Sigmoid colon (tissue), 7 donors: Measurements from ENCODE around the gene LILRA6. TPM values are rescaled to one million over a fixed set of nuclear protein-coding genes. Genes with fewer than 3 reads are reported as not detected.
"Not testable (repeated sequence)": the region's sequence is repeated elsewhere in the genome, so short reads cannot be mapped to it uniquely, and the experiment has no call there.

Experiments
- DNase-seq: peaks from one replicate; pipeline ENCODE4 v3.0.0-alpha.2; 2019
- H3K27ac ChIP-seq, 4 donors: fragments of 200-600 bp; sonication (generic); one replicate each; pipeline ENCODE4 v1.5.1; 2016 to 2019; ENCODE audit warnings: mild to moderate bottlenecking in 1 of 4
- H3K27me3 ChIP-seq, 3 donors: fragments of 200-600 bp; sonication (generic); one replicate each; pipeline ENCODE4 v1.5.1; 2019; ENCODE audit warnings: mild to moderate bottlenecking in 1 of 3
- H3K36me3 ChIP-seq, 4 donors: fragments of 200-600 bp; sonication (generic); one replicate each; pipeline ENCODE4 v1.5.1; 2016 to 2019
- H3K4me1 ChIP-seq, 4 donors: fragments of 200-600 bp; sonication (generic); one replicate each; pipeline ENCODE4 v1.5.1; 2017 to 2019
- H3K4me3 ChIP-seq, 4 donors: fragments of 200-600 bp; sonication (generic); one replicate each; pipeline ENCODE4 v1.5.1; 2017 to 2019; ENCODE audit warnings: mild to moderate bottlenecking in 2 of 4, moderate library complexity in 1 of 4
- H3K9me3 ChIP-seq, 4 donors: fragments of 200-600 bp in 3 of 4; sonication (generic) in 3 of 4; one replicate each; pipeline versions ENCODE4 v1.5.1 to v1.6.1; 2013 to 2019
- EP300 ChIP-seq, 4 donors: sonication (generic); formaldehyde crosslinking; IDR thresholded peaks; one replicate each; pipeline ENCODE4 v1.6.1; 2017; ENCODE audit warnings: antibody characterized with exemption in 4 of 4
- POLR2A ChIP-seq, 2 donors: fragments of 450-650 bp; IDR thresholded peaks; one replicate each; pipeline ENCODE4 v1.6.1; 2016; ENCODE audit warnings: antibody characterized with exemption in 2 of 2, mild to moderate bottlenecking in 2 of 2, moderate library complexity in 2 of 2
- POLR2AphosphoS5 ChIP-seq, 4 donors: sonication (generic); formaldehyde crosslinking; IDR thresholded peaks; one replicate each; pipeline ENCODE4 v1.6.1; 2017; ENCODE audit warnings: antibody characterized with exemption in 4 of 4
- WGBS, 2 donors: extraction: QIAGEN DNeasy Blood & Tissue Kit; methylation state at CpG; one replicate each; pipeline ENCODE4 v1.1.7; 2013; 5-methylcytosine and 5-hydroxymethylcytosine counted together
- intact Hi-C: fragments of 100-400 bp; cut with DNase I; formaldehyde crosslinking; loops from one replicate; pipeline ENCODE4 v1.15.1; 2023
- polyA plus RNA-seq, 3 donors: library from polyadenylated mRNA; stranded (reverse); fragments of 200-250 nt; gene quantifications; one replicate each; pipeline ENCODE4 v1.2.3, GENCODE V29; 2013
- total RNA-seq, 4 donors: library from RNA; depleted of rRNA; stranded (reverse); fragments of >200 nt; gene quantifications; one replicate each; pipeline ENCODE4 v1.1.0, GENCODE V29; 2016
- TF ChIP-seq, protein P1 (sequence below), 4 experiments: fragments of 450-650 bp in 3 of 4; fragments of 200-600 bp in 1 of 4; IDR thresholded peaks; one replicate each; pipeline ENCODE4 v1.5.1; 2016 to 2019; ENCODE audit warnings: antibody characterized with exemption in 4 of 4, mild to moderate bottlenecking in 3 of 4, moderate library complexity in 2 of 4
- donor health status: healthy with polysubstance abuse.
- donor health status: Bipolar disorder and iron deficiency.
- donor health status: healthy.

The LILRA6 gene
- total RNA-seq (1 to 10 TPM; 1.8 to 3.2 (median 2.3) TPM), polyA plus RNA-seq (1 to 10 TPM; 1.2 to 2.3 (median 1.5) TPM)

DNA sequence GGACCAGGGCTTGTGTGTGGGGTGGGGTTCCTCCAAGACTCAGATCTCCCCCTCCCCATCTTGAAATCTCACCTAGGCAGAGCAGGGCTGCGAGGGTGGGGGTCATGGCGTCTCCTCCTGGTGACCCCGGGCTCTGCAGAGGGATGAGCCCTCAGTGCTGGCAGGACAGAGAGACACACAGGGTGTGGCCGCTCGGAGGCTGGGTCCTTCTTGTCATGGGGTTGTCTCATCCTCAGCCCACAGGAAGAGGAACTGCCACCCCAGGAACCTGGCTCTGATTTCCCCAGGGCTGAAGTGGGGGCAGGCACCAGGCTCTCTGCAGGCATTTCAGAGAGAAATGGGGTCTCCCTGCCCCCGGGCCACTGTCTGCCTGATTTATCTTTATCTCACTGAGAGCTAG lies at the start of gene LILRA6:
LILRA6 (minus strand) TSS at position 145 of the 400 bp plus-strand sequence.
- H3K9me3 ChIP-seq, H3K4me3 ChIP-seq, intact Hi-C loops, H3K4me1 ChIP-seq, H3K27ac ChIP-seq, H3K36me3 ChIP-seq: not testable (repeated sequence)
- WGBS, 2 donors: 45 to 61% methylated on average over 6 of the region's 6 CpGs
- peak; percentile 60 for DNase-seq
- peaks cover 0 to 13% (median 4%) of the 10 kb centered on the region in 3 donors for H3K27me3 ChIP-seq

DNA sequence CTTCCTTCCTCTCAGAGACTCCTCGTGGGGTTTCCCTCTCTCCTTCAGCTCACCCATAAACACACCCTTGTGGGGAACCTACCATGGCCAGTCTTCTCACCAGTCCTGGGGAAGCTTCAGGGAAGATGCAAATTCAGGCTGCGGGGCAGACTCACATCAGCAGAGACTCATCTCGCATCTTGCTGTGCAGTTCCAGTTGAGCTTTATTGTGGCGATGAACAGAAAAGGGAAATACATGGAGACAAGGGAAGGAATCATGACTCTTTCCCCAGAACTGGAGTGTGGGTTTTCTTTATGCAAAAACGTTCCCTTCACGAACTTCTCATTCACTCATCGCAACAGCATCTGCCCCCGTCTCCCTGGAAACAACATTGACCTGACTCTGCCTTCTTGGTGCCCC lies 46.6 kb upstream of the LILRA6 start:
- H3K9me3 ChIP-seq, DNase-seq, H3K4me3 ChIP-seq, H3K27me3 ChIP-seq, H3K4me1 ChIP-seq, H3K27ac ChIP-seq, intact Hi-C loops, H3K36me3 ChIP-seq: not testable (repeated sequence)
- WGBS, 2 donors: 56 to 67% methylated on average over 8 of the region's 8 CpGs

DNA sequence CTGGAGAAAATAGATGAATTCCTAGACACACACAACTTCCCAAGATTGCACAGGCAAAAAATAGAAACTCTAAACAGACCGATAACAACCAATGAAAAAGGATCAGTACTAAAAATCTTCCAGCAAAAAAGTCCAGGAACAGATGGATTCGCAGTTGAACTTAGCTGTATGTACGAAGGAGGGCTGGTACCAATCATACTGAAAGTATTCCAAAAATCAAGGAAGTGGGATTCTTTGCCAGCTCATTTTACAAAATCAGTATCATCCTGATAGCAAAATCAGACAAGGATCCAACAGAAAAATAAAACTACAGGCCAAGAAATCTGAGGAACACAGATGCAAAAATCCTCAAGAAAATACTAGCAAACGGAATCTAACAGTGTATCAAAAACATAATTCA lies 44.9 kb upstream of the LILRA6 start:
- no peak for DNase-seq
- TF ChIP-seq POLR2AphosphoS5 (IDR thresholded peaks at IDR 0.05) (no peak), POLR2A (IDR thresholded peaks at IDR 0.05) (no peak), EP300 (IDR thresholded peaks at IDR 0.05) (no peak)
- TF ChIP-seq, protein P1, sequence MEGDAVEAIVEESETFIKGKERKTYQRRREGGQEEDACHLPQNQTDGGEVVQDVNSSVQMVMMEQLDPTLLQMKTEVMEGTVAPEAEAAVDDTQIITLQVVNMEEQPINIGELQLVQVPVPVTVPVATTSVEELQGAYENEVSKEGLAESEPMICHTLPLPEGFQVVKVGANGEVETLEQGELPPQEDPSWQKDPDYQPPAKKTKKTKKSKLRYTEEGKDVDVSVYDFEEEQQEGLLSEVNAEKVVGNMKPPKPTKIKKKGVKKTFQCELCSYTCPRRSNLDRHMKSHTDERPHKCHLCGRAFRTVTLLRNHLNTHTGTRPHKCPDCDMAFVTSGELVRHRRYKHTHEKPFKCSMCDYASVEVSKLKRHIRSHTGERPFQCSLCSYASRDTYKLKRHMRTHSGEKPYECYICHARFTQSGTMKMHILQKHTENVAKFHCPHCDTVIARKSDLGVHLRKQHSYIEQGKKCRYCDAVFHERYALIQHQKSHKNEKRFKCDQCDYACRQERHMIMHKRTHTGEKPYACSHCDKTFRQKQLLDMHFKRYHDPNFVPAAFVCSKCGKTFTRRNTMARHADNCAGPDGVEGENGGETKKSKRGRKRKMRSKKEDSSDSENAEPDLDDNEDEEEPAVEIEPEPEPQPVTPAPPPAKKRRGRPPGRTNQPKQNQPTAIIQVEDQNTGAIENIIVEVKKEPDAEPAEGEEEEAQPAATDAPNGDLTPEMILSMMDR (IDR thresholded peaks at IDR 0.05): no peak
- H3K27me3 ChIP-seq: peaks cover 0 to 18% (median 0%) of the 10 kb centered on the region in 3 donors
- H3K4me1 ChIP-seq: no peaks in the 10 kb centered on the region
- 60 to 82% methylated on average over 4 of the region's 4 CpGs for WGBS, 2 donors
- no peaks in the 10 kb centered on the region for H3K36me3 ChIP-seq
- no peak overlapping the region for H3K27ac ChIP-seq
- intact Hi-C loops: no loop called here
- no peak overlapping the region for H3K4me3 ChIP-seq
- no peaks in the 10 kb centered on the region for H3K9me3 ChIP-seq

DNA sequence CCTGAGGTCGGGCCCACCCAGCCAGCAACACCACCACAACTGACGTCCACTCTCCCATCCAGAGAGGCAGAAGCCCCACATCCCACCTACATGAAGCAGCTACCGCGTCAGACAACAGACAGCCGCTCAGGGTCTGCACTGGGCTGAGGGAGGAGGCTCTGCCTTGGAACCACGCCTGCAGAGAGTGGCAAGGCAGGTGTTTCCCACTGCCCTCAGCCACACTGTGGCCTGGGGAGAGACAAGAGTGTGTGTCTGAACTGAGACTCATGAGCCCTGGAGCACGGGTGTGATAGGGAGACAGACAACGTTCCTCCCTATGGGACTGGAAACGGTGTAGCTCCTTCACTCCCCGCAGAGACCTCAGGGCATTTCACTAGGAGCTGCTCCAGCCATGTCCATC lies 43.7 kb upstream of the LILRA6 start:
- DNase-seq, H3K36me3 ChIP-seq, H3K4me3 ChIP-seq, H3K27ac ChIP-seq, H3K9me3 ChIP-seq, H3K4me1 ChIP-seq, intact Hi-C loops: not testable (repeated sequence)
- peaks cover 0 to 22% (median 0%) of the 10 kb centered on the region in 3 donors for H3K27me3 ChIP-seq
- WGBS, 2 donors: 44 to 65% methylated on average over 9 to 10 of the region's 10 CpGs

DNA sequence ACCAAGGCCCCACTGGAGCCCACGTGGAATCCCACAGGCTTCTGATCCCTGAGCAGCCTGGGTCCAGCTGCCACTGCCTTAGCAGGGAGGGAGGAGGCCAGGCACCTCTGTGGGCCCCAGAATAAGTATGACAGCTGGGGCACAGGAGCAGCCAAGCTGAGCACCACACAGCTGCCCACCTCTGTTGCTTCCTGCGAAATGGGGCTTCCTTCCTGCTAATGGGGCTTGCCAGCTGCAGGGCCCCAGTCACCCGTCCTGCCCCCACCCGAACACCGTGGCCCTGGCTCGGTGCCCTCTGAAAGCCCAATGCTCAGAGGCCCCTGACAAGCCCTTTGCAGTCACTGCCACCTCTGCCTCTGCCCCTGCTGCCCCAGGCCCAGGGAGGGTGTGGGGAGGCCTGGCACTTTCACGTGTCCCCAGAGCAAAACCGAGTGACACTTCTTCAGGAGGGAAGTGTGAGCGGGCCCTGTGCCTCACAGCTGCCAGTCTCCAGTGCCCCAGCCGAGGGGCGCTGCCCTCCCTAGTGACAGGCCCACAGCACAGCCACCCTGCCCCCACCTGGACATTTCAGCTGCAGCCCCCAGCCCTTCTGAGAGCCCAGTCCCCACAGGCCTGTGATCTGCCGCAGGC lies 43.0 kb upstream of the LILRA6 start:
- WGBS, 2 donors: 44 to 62% methylated on average over 11 of the region's 12 CpGs
- intact Hi-C loops, H3K4me3 ChIP-seq, H3K27ac ChIP-seq, H3K4me1 ChIP-seq, H3K36me3 ChIP-seq, H3K9me3 ChIP-seq: not testable (repeated sequence)
- H3K27me3 ChIP-seq: peaks cover 0 to 20% (median 0%) of the 10 kb centered on the region in 3 donors
- peak; percentile 46 for DNase-seq

DNA sequence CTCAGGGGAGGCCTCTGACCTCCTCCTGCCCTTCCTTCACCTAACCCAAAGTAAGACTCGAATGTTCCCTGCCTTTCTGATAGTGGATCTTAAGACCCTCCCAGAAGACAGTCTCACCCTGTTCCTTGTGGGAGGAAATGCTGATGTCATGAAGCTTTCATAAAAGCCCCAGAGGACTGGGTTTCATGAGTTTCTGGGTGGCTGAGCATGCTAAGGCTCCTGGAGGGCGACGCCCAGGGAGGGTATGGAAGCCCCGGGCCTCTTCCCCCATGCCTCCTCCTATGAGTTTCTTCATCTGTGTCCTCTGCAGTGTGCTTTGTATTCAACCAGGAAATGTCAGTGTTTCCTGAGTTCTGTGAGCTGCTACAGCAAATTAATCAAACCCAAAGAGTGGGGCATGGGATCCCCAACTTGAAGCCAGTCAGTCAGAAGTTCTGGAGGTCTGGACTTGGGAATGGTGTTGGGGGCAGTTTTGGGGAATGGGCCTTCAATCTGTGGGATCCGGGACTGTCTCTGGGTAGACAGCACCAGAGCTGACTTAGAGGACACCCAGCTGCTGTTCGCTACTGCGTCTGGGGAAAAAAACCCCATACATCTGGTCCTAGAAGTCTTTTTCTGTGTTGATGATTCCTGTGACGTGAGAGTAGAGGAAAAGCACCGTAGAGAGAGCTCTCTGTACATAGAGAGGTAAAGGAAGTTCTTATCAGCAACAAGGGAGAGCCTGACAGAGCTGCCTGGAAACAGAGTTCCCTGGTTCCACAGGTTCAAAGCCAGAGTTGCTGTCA lies 40.3 kb upstream of the LILRA6 start:
- H3K36me3 ChIP-seq: no peaks in the 10 kb centered on the region
- 44 to 64% methylated on average over 9 of the region's 9 CpGs for WGBS, 2 donors
- peak; percentile 22 for DNase-seq
- H3K4me3 ChIP-seq: no peak overlapping the region
- H3K27me3 ChIP-seq: peaks cover 0 to 20% (median 13%) of the 10 kb centered on the region in 3 donors
- no peaks in the 10 kb centered on the region for H3K9me3 ChIP-seq
- TF ChIP-seq EP300 (IDR thresholded peaks at IDR 0.05) (no peak), POLR2A (IDR thresholded peaks at IDR 0.05) (no peak), POLR2AphosphoS5 (IDR thresholded peaks at IDR 0.05) (no peak)
- TF ChIP-seq, protein P1 (IDR thresholded peaks at IDR 0.05): no peak
- intact Hi-C loops: no loop called here
- no peaks in the 10 kb centered on the region for H3K4me1 ChIP-seq
- no peak overlapping the region for H3K27ac ChIP-seq

DNA sequence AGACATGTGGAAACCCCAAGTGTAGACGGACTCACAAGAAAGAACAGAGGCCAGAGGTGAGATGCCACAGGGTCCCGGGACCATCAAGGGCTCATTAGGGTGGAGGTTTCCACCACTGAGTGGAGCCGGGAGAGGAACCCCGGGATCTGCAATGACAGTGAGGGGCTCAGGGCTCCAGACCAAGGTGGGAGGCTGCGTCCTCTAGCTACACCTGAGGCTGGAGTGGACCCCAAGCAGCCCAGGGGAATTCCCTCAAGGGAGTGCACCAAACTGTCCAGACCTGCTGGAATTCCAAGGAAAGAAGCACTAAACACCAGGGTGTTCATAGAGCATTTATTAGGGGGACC lies 39.1 kb upstream of the LILRA6 start:
- H3K9me3 ChIP-seq, H3K4me3 ChIP-seq, H3K27ac ChIP-seq, intact Hi-C loops, H3K4me1 ChIP-seq, H3K36me3 ChIP-seq: not testable (repeated sequence)
- WGBS, 2 donors: 81% methylated on average over 5 of the region's 5 CpGs
- peak; percentile 54 for DNase-seq
- peaks cover 0 to 26% (median 13%) of the 10 kb centered on the region in 3 donors for H3K27me3 ChIP-seq
